ENCODE data around the gene RADIL. TPM values are rescaled to one million over a fixed set of nuclear protein-coding genes. Genes with fewer than 3 reads are reported as not detected.

Gene RADIL
- total RNA-seq, 2 experiments from 2014 or later, result 0.37 to 0.84 TPM

GRCh38 chr7:4876586-4876985 is 6.9 kb downstream of the RADIL start:
- DNase-seq, result no peak
- no peak overlapping the region for H3K27ac Mint-ChIP-seq
- POLR2A ChIA-PET, result no interaction called here
- no peaks in the 10 kb centered on the region for H3K9me3 Mint-ChIP-seq
- CTCF ChIA-PET, result no interaction called here
- no peaks in the 10 kb centered on the region for H3K36me3 Mint-ChIP-seq (ENCODE audit: low read depth)
- H3K4me3 Mint-ChIP-seq, result no peak overlapping the region
- peaks cover under 1% of the 10 kb centered on the region for H3K4me1 Mint-ChIP-seq
- peaks cover 4% of the 10 kb centered on the region for H3K27me3 Mint-ChIP-seq

GRCh38 chr7:4875391-4875790 is 8.1 kb downstream of the RADIL start:
- DNase-seq, result no peak
- peaks cover 8% of the 10 kb centered on the region for H3K4me1 Mint-ChIP-seq
- H3K4me3 Mint-ChIP-seq, result no peak overlapping the region
- CTCF ChIA-PET, result no interaction called here
- peaks cover 8% of the 10 kb centered on the region for H3K27me3 Mint-ChIP-seq
- POLR2A ChIA-PET, result no interaction called here
- H3K36me3 Mint-ChIP-seq (ENCODE audit: low read depth), result no peaks in the 10 kb centered on the region
- H3K27ac Mint-ChIP-seq, result no peak overlapping the region
- H3K9me3 Mint-ChIP-seq, result no peaks in the 10 kb centered on the region

GRCh38 chr7:4873071-4873944 is 10.2 kb downstream of the RADIL start:
- no peak overlapping the region for H3K27ac Mint-ChIP-seq
- H3K27me3 Mint-ChIP-seq, result peaks cover 12% of the 10 kb centered on the region
- ChIA-PET POLR2A (no interaction called here), CTCF (no interaction called here)
- DNase-seq, result no peak
- H3K36me3 Mint-ChIP-seq (ENCODE audit: low read depth), result no peaks in the 10 kb centered on the region
- peaks cover 2% of the 10 kb centered on the region for H3K9me3 Mint-ChIP-seq
- H3K4me1 Mint-ChIP-seq, result peaks cover 8% of the 10 kb centered on the region
- no peak overlapping the region for H3K4me3 Mint-ChIP-seq

- no peak for DNase-seq
- CTCF ChIA-PET, result no interaction called here
- peaks cover 8% of the 10 kb centered on the region for H3K4me1 Mint-ChIP-seq
- H3K27me3 Mint-ChIP-seq, result peaks cover 12% of the 10 kb centered on the region
- no peak overlapping the region for H3K4me3 Mint-ChIP-seq
- POLR2A ChIA-PET, result no interaction called here
- H3K27ac Mint-ChIP-seq, result no peak overlapping the region
- peaks cover 2% of the 10 kb centered on the region for H3K9me3 Mint-ChIP-seq
- no peaks in the 10 kb centered on the region for H3K36me3 Mint-ChIP-seq (ENCODE audit: low read depth)
These were observed 11.4 kb downstream of the RADIL start for GRCh38 chr7:4871930-4872675.

GRCh38 chr7:4871056-4871680 is 12.3 kb downstream of the RADIL start:
- no peak for DNase-seq
- Mint-ChIP-seq H3K27me3 (peaks cover 12% of the 10 kb centered on the region), H3K36me3 (ENCODE audit: low read depth) (no peaks in the 10 kb centered on the region), H3K4me3 (no peak overlapping the region), H3K27ac (no peak overlapping the region), H3K9me3 (peaks cover 2% of the 10 kb centered on the region), H3K4me1 (peaks cover 8% of the 10 kb centered on the region)
- ChIA-PET CTCF (no interaction called here), POLR2A (no interaction called here)

GRCh38 chr7:4868493-4868892 is 15.0 kb downstream of the RADIL start:
- DNase-seq, result no peak
- Mint-ChIP-seq H3K4me3 (no peak overlapping the region), H3K27ac (no peak overlapping the region), H3K4me1 (peaks cover 8% of the 10 kb centered on the region), H3K27me3 (peaks cover 30% of the 10 kb centered on the region), H3K9me3 (peaks cover 9% of the 10 kb centered on the region), H3K36me3 (ENCODE audit: low read depth) (no peaks in the 10 kb centered on the region)
- POLR2A ChIA-PET, result no interaction called here
- CTCF ChIA-PET, result interaction anchor here (0.5 to 1.1 kb wide), 3 partner anchors 9 to 138 kb away, joined by 3 to 4 read pairs (median 3); partner anchors contain the start of gene RADIL

- Mint-ChIP-seq H3K4me1 (peaks cover 8% of the 10 kb centered on the region), H3K9me3 (peaks cover 16% of the 10 kb centered on the region), H3K36me3 (ENCODE audit: low read depth) (peaks cover 5% of the 10 kb centered on the region), H3K27ac (no peak overlapping the region), H3K4me3 (no peak overlapping the region), H3K27me3 (peaks cover 43% of the 10 kb centered on the region)
- ChIA-PET POLR2A (no interaction called here), CTCF (no interaction called here)
- DNase-seq, result no peak
These were observed 16.7 kb downstream of the RADIL start for GRCh38 chr7:4866528-4867496.

- H3K36me3 Mint-ChIP-seq (ENCODE audit: low read depth), result peaks cover 5% of the 10 kb centered on the region
- no peak overlapping the region for H3K4me3 Mint-ChIP-seq
- ChIA-PET POLR2A (no interaction called here), CTCF (no interaction called here)
- peaks cover 18% of the 10 kb centered on the region for H3K9me3 Mint-ChIP-seq
- H3K4me1 Mint-ChIP-seq, result no peaks in the 10 kb centered on the region
- DNase-seq, result no peak
- no peak overlapping the region for H3K27ac Mint-ChIP-seq
- H3K27me3 Mint-ChIP-seq, result peaks cover 66% of the 10 kb centered on the region
These were observed 21.4 kb downstream of the RADIL start for GRCh38 chr7:4862156-4862555.

- Mint-ChIP-seq H3K36me3 (ENCODE audit: low read depth) (peaks cover 5% of the 10 kb centered on the region), H3K27ac (no peak within 1 kb of the TSS), H3K4me3 (peak within 1 kb of the TSS; percentile 29), H3K4me1 (no peaks in the 10 kb centered on the region), H3K9me3 (peaks cover 18% of the 10 kb centered on the region), H3K27me3 (peaks cover 69% of the 10 kb centered on the region)
- POLR2A ChIA-PET, result no interaction called here
- no peak for DNase-seq
- CTCF ChIA-PET, result no interaction called here
These were observed 21.8 kb downstream of the RADIL start, which contains the start of gene PAPOLB for GRCh38 chr7:4861673-4862072. TSS of gene PAPOLB (minus strand) at chr7:4862030. CDS start at chr7:4861810, 220 bp downstream.

GRCh38 chr7:4861227-4861626 is 22.3 kb downstream of the RADIL start:
- CTCF ChIA-PET, result no interaction called here
- Mint-ChIP-seq H3K4me1 (no peaks in the 10 kb centered on the region), H3K4me3 (no peak overlapping the region), H3K27me3 (peaks cover 73% of the 10 kb centered on the region), H3K9me3 (peaks cover 18% of the 10 kb centered on the region), H3K27ac (no peak overlapping the region), H3K36me3 (ENCODE audit: low read depth) (peaks cover 5% of the 10 kb centered on the region)
- POLR2A ChIA-PET, result no interaction called here
- no peak for DNase-seq

GRCh38 chr7:4857189-4857588 is 26.3 kb downstream of the RADIL start:
- Mint-ChIP-seq H3K4me3 (no peak overlapping the region), H3K27ac (no peak overlapping the region), H3K4me1 (no peaks in the 10 kb centered on the region), H3K9me3 (peaks cover 3% of the 10 kb centered on the region), H3K36me3 (ENCODE audit: low read depth) (no peaks in the 10 kb centered on the region), H3K27me3 (peaks cover 44% of the 10 kb centered on the region)
- POLR2A ChIA-PET, result no interaction called here
- no peak for DNase-seq
- CTCF ChIA-PET, result no interaction called here

- Mint-ChIP-seq H3K27me3 (peaks cover 42% of the 10 kb centered on the region), H3K4me3 (no peak overlapping the region), H3K4me1 (peaks cover 4% of the 10 kb centered on the region), H3K27ac (no peak overlapping the region), H3K36me3 (ENCODE audit: low read depth) (no peaks in the 10 kb centered on the region), H3K9me3 (peaks cover 4% of the 10 kb centered on the region)
- ChIA-PET POLR2A (no interaction called here), CTCF (no interaction called here)
- no peak for DNase-seq
These were observed 27.0 kb downstream of the RADIL start for GRCh38 chr7:4856336-4857057.
